GM13977 (cell line): ENCODE results near the gene OR51A7.

Experiments
- DNase-seq: peaks from one replicate; pipeline ENCODE4 v3.0.0; 2012; ENCODE audit warnings: low spot score
- CTCF ChIP-seq: IDR thresholded peaks from 2 replicates; pipeline ENCODE4 v1.5.1; 2012; ENCODE audit warnings: mild to moderate bottlenecking, control low read depth; ENCODE audit not compliant: insufficient read depth; ENCODE audit errors: extremely low read depth, missing control alignments
- in situ Hi-C: fragments of 300-500 bp; cut with MboI; formaldehyde crosslinking; loops from one replicate; pipeline ENCODE4 v1.12.0; 2022; ENCODE audit warnings: low sequenced_read_pairs, low pct_unique_long_range_greater_than_20kb, mixed read lengths, inconsistent platforms; ENCODE audit not compliant: unreplicated experiment

Gene OR51A7

GRCh38 chr11:4882543-4882942 lies 21.0 kb upstream of the OR51A7 start:
- in situ Hi-C loops: no loop called here
- no peak for TF ChIP-seq CTCF
- no peak for DNase-seq

GRCh38 chr11:4884361-4884760 lies 19.2 kb upstream of the OR51A7 start:
- no peak for TF ChIP-seq CTCF
- in situ Hi-C loops: no loop called here
- DNase-seq: no peak

- in situ Hi-C loops: no loop called here
- DNase-seq: no peak
- TF ChIP-seq CTCF: no peak
Measured at GRCh38 chr11:4886186-4886585, 17.4 kb upstream of the OR51A7 start.

- in situ Hi-C loops: no loop called here
- DNase-seq: no peak
- TF ChIP-seq CTCF: no peak
Measured at GRCh38 chr11:4887591-4887990, 16.0 kb upstream of the OR51A7 start.

GRCh38 chr11:4890279-4890678 lies 13.3 kb upstream of the OR51A7 start:
- in situ Hi-C loops: no loop called here
- TF ChIP-seq CTCF: no peak
- no peak for DNase-seq

- in situ Hi-C loops: no loop called here
- no peak for TF ChIP-seq CTCF
- DNase-seq: no peak
Measured at GRCh38 chr11:4891996-4892640, 11.5 kb upstream of the OR51A7 start.
